PC-9 (cell line): ENCODE data around the gene TCP10L. TPM values are rescaled to one million over a fixed set of nuclear protein-coding genes. Genes with fewer than 3 reads are reported as not detected.

ENCODE experiments used
- BruUV-seq: library from RNA; stranded (reverse); fragments of 400-500 nt; replicated peaks from 2 replicates; lab custom pipeline; 2021; lab: Mats Ljungman, UMichigan
- CTCF ChIA-PET: fragments of 300-600 bp; sonication (Branson Sonifier 250); formaldehyde crosslinking; loops from one replicate; lab custom pipeline; 2022; ENCODE audit warnings: antibody characterized with exemption; lab: Charles Lee
- POLR2A ChIA-PET: fragments of 300-600 bp; sonication (Branson Sonifier 250); formaldehyde crosslinking; loops from one replicate; lab custom pipeline; 2022; ENCODE audit warnings: antibody characterized with exemption; ENCODE audit not compliant: unreplicated experiment; lab: Charles Lee
- DNase-seq, 2 experiments: peaks; one replicate each; pipeline versions ENCODE4 v3.0.0 to v3.0.0-alpha.2; 2015 to 2022; ENCODE audit warnings: mixed read lengths in 1 of 2
- H2AFZ ChIP-seq: fragments of 200-600 bp; sonication (generic); 2 replicates; pipeline ENCODE4 v1.8.1; 2017; ENCODE audit warnings: antibody characterized with exemption
- H3F3A ChIP-seq: fragments of 200-600 bp; sonication (generic); 2 replicates; pipeline ENCODE4 v1.8.1; 2017; ENCODE audit warnings: antibody characterized with exemption, mild to moderate bottlenecking, low read depth; ENCODE audit not compliant: insufficient read depth
- H3K27ac ChIP-seq: fragments of 200-600 bp; sonication (generic); 2 replicates; pipeline ENCODE4 v1.6.1; 2016; ENCODE audit warnings: mixed run types
- H3K27me3 ChIP-seq: fragments of 200-600 bp; sonication (generic); 2 replicates; pipeline ENCODE4 v1.6.1; 2016; ENCODE audit warnings: low read depth, mixed run types; ENCODE audit not compliant: insufficient read depth
- H3K36me3 ChIP-seq: fragments of 200-600 bp; sonication (generic); 2 replicates; pipeline ENCODE4 v1.6.1; 2016; ENCODE audit warnings: low read depth, mixed run types
- H3K4me1 ChIP-seq: fragments of 200-600 bp; sonication (generic); replicated peaks from 2 replicates; pipeline ENCODE4 v1.6.1; 2016; ENCODE audit warnings: mixed run types; ENCODE audit not compliant: insufficient read depth
- H3K4me2 ChIP-seq: fragments of 200-600 bp; sonication (generic); 2 replicates; pipeline ENCODE4 v1.6.1; 2017; ENCODE audit warnings: mixed run types
- H3K4me3 ChIP-seq: fragments of 200-600 bp; sonication (generic); 2 replicates; pipeline ENCODE4 v1.6.1; 2016; ENCODE audit warnings: mixed run types
- H3K79me2 ChIP-seq: fragments of 200-600 bp; sonication (generic); 2 replicates; pipeline ENCODE4 v1.6.1; 2017; ENCODE audit warnings: low read depth, mixed run types
- H3K9me2 ChIP-seq: fragments of 200-600 bp; sonication (generic); 2 replicates; pipeline ENCODE4 v1.8.1; 2017; ENCODE audit warnings: mild to moderate bottlenecking; ENCODE audit not compliant: insufficient read depth
- H3K9me3 ChIP-seq: fragments of 200-600 bp; sonication (generic); 2 replicates; pipeline ENCODE4 v1.8.1; 2016; ENCODE audit warnings: low read depth; ENCODE audit not compliant: insufficient read depth
- H4K20me1 ChIP-seq: fragments of 200-600 bp; sonication (generic); 2 replicates; pipeline ENCODE4 v1.8.1; 2017; ENCODE audit not compliant: insufficient read depth
- CTCF ChIP-seq: fragments of 200-600 bp; sonication (generic); conservative IDR thresholded peaks from 2 replicates; pipeline ENCODE4 v1.6.1; 2017; ENCODE audit warnings: mixed run types, antibody characterized with exemption, mild to moderate bottlenecking, moderate library complexity
- EZH2 ChIP-seq: fragments of 200-600 bp; sonication (generic); IDR thresholded peaks from 2 replicates; pipeline ENCODE4 v1.8.0; 2017; ENCODE audit warnings: antibody characterized with exemption, low read depth
- intact Hi-C: fragments of 100-400 bp; cut with micrococcal nuclease; formaldehyde crosslinking; loops from one replicate; pipeline ENCODE4 v1.10.0; 2022; ENCODE audit not compliant: unreplicated experiment
- total RNA-seq: library from RNA; stranded (reverse); gene quantifications from 2 replicates; pipeline ENCODE4 v1.2.3, GENCODE V29; 2021

TCP10L gene
- total RNA-seq, 1 experiment from 2014 or later, result 0.68 TPM

GRCh38 chr21:32605469-32605868 is 20.1 kb upstream of the TCP10L start:
- CTCF ChIA-PET, result no interaction called here
- Histone ChIP-seq H3F3A (peaks cover 3% of the 10 kb centered on the region; the same call in 1 of the 2 replicates), H3K4me3 (no peak overlapping the region), H3K9me3 (no peaks in the 10 kb centered on the region), H3K27me3 (no peaks in the 10 kb centered on the region), H3K4me1 (peaks cover 3% of the 10 kb centered on the region; the same call in 1 of the 2 replicates), H3K9me2 (no peaks in the 10 kb centered on the region), H4K20me1 (no peaks in the 10 kb centered on the region), H3K27ac (no peak overlapping the region), H3K79me2 (peaks cover 10% of the 10 kb centered on the region), H3K36me3 (peaks cover 3% of the 10 kb centered on the region; the same call in 1 of the 2 replicates), H3K4me2 (no peak overlapping the region), H2AFZ (no peak overlapping the region)
- POLR2A ChIA-PET, result no interaction called here
- no peak for DNase-seq
- BruUV-seq, result no TSS peak
- no peak for TF ChIP-seq CTCF
- no peak for TF ChIP-seq EZH2
- intact Hi-C loops, result no loop called here

- intact Hi-C loops, result loop anchor here (5.0 kb wide), 1 partner anchor 327 kb away; the partner anchor contains the start of gene MIS18A
- Histone ChIP-seq H3K27me3 (no peaks in the 10 kb centered on the region), H3K4me2 (no peak overlapping the region), H3K9me2 (no peaks in the 10 kb centered on the region), H3K36me3 (peaks cover 3% of the 10 kb centered on the region; the same call in 1 of the 2 replicates), H3K4me1 (no peaks in the 10 kb centered on the region), H4K20me1 (no peaks in the 10 kb centered on the region), H3K9me3 (no peaks in the 10 kb centered on the region), H3K79me2 (no peaks in the 10 kb centered on the region), H3K27ac (no peak overlapping the region), H2AFZ (no peak overlapping the region), H3F3A (peaks cover 3% of the 10 kb centered on the region; the same call in 1 of the 2 replicates), H3K4me3 (no peak overlapping the region)
- no TSS peak for BruUV-seq
- ChIA-PET POLR2A (no interaction called here), CTCF (no interaction called here)
- no peak for DNase-seq
- TF ChIP-seq EZH2 (no peak), CTCF (no peak)
Measured at GRCh38 chr21:32604464-32604863, 19.1 kb upstream of the TCP10L start.

GRCh38 chr21:32603131-32603530 is 17.8 kb upstream of the TCP10L start:
- peaks cover 3% of the 10 kb centered on the region; the same call in 1 of the 2 replicates for H3K36me3 ChIP-seq
- POLR2A ChIA-PET, result no interaction called here
- no peaks in the 10 kb centered on the region for H3K9me2 ChIP-seq
- H2AFZ ChIP-seq, result no peak overlapping the region
- intact Hi-C loops, result loop anchor here (5.0 kb wide), 1 partner anchor 326 kb away; the partner anchor contains the start of gene MIS18A
- CTCF ChIA-PET, result no interaction called here
- H3K79me2 ChIP-seq, result no peaks in the 10 kb centered on the region
- no peak for DNase-seq
- H3F3A ChIP-seq, result peaks cover 3% of the 10 kb centered on the region; the same call in 1 of the 2 replicates
- H3K4me3 ChIP-seq, result no peak overlapping the region
- H3K9me3 ChIP-seq, result no peaks in the 10 kb centered on the region
- H3K27ac ChIP-seq, result no peak overlapping the region
- no peaks in the 10 kb centered on the region for H3K27me3 ChIP-seq
- no peaks in the 10 kb centered on the region for H3K4me1 ChIP-seq
- TF ChIP-seq CTCF (no peak), EZH2 (no peak)
- no TSS peak for BruUV-seq
- no peak overlapping the region for H3K4me2 ChIP-seq
- H4K20me1 ChIP-seq, result no peaks in the 10 kb centered on the region
